Midbrain (tissue), 1 donor: ENCODE data around the gene CASP8AP2.
"Not testable (repeated sequence)": the region's sequence is repeated elsewhere in the genome, so short reads cannot be mapped to it uniquely, and the experiment has no call there.

ENCODE experiments used
- DNase-seq: peaks from one replicate; lab custom pipeline; 2025; lab: John Stamatoyannopoulos, UW

Gene CASP8AP2

GRCh38 chr6:89819336-89820130 is 10.1 kb upstream of the CASP8AP2 start, which contains the start of gene MDN1:
TSS of gene MDN1 (minus strand) at chr6:89819794. CDS start at chr6:89819607, 187 bp downstream.
- peak; percentile 92 for DNase-seq

DNA sequence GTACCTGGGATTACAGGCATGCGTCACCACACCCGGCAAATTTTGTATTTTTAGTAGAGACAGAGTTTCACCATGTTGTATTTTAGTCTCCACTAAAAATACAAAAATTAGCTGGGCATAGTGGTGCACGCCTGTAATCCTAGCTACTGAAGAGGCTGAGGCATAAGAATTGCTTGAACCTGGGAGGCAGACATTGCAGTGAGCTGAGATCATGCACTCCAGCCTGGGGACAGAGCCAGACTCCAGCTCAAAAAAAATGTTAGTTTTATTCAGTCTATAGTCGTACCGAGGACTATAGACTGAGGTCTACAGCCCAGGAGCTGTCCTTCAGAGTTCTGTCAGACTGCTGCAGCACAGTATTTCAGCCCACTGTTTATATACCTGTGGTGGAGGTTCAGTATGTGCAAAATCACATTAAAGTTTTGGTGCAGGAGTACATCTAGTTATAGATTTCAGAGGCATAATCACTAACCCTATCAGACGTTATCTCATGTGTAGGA is 3.6 kb upstream of the CASP8AP2 start:
- no peak for DNase-seq

GRCh38 chr6:89828475-89828987 is 1.1 kb upstream of the CASP8AP2 start:
- not testable (repeated sequence) for DNase-seq

DNA sequence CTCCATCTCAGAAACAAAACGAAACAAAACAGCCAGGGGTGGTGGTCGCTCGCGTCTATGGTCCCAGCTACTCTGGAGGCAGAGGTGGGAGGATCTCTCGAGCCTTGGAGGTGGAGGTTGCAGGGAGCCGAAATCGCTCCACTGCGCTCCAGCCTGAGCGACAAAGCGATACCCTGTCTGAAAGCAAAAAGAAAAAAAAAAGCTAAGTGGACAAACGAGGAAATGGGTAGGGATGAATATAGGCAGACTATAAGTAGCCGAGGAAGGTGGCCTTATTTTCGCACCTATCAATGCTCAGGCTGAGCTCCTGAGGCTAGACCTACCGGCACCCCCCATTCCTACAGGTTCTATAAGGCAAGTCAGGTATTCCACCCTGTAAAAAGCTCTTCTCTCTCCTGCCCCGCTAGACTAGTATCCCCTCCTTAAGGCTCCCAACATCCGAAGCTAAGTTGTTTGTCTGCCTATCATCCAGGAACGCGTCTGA is 650 bp upstream of the CASP8AP2 start:
- DNase-seq = no peak

DNA sequence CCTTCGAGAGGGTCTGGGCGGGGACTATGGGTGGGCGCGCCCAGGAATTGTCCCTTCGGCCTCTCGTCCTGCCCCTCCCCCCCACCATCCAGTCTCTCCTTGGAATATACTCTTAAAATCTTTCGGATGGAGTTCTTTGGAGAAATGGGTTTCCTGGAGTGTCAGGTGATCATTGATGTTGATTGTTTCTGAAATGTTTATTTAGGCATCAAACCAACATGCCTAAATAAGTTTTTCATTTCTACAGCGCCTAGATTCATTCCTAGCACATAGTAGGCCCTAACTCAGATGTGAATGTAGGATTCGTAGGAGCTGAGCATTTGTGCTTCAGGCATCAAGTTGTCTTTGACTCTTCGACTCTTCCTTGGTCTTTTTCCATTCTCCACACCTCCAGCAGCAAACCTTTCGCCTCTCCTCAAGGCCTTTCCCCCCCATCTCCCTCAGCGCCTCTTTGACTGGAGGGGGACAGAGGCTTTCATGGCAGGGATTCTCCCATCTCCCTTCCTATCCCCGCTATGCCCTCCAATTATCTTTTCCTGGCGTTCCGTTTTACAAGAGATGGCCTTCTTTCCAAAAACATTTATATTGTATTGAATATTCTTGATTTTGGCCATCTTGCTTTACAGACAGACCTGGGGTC is 610 bp downstream of the CASP8AP2 start:
- no peak for DNase-seq

DNA sequence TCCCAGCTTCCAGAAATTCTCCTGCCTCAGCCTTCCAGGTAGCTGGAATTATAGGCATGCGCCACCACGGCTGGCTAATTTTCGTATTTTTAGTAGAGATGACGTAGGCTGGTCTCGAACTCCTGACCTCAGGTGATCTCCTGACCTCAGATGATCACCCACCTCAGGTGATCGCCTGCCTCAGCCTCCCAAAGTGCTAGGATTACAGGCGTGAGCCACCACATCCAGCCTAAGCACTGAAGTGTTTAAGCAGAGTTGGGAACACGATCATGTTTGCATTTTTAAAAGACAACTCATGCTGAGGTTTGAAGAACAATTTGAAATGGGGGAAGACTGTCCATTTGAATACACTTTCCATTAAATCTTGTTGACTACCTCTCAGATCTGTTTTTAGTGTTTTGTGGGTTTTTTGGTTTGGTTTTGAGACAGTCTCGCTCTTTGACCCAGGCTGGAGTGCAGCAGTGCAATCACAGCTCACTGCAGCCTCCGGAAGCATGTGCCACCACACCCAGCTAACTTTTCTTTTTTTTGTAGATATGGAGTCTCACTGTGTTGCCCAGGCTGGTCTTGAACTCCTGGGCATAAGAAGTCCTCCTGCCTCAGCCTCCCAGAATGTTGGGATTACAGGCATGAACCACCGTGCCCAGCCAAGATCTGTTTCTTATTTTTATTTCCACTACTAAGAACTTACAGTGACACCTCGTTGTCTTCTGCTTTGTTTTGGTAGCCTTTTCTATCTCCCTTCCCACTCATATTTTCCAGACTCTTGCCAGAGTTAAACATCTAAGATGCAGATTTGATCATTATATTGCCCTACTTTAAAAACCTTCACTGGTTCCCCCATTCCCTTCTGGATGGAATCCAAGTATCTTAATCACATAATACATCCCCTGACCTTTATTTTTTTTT is 5.5 kb downstream of the CASP8AP2 start:
- DNase-seq = no peak

GRCh38 chr6:89836639-89837222 is 7.1 kb downstream of the CASP8AP2 start:
- no peak for DNase-seq

- DNase-seq = no peak
Observed at GRCh38 chr6:89840538-89840937, 10.9 kb downstream of the CASP8AP2 start.

DNA sequence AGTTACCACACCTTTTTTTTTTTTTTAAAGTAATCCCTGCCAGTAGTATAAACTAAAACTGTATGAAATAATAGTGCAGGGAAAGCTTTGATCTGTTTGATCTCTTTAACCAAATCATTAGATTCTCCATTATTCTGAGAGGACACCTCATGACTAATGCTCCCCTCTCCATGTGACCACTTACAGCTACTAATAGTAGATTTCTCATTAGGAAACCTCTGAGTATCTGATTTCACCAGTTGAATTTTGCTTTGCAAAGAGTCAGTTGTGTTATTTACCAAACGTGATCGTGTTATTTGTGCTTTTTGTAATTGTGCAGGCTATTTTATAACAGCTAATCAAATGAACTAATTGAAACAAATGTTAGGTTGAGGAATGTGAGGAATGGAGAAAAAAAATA is 12.5 kb downstream of the CASP8AP2 start:
- no peak for DNase-seq

- DNase-seq = no peak
Observed at GRCh38 chr6:89843070-89843469, 13.4 kb downstream of the CASP8AP2 start.

DNA sequence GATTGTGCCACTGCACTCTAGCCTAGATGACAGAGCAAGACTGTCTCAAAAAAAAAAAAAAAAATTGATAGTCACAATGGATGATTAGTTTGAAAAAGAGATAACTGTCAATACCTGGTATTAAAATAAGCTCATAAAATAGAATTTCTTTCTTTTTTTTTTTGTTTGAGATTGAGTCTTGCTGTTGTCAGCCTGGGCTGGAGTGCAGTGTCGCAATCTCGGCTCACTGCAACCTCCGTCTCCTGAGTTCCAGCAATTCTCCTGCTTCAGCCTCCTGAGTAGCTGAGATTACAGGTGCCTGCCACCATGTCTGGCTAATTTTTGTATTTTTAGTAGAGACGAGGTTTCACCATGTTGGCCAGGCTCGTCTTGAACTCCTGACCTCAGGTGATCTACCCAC is 17.8 kb downstream of the CASP8AP2 start:
- not testable (repeated sequence) for DNase-seq

- no peak for DNase-seq
Observed at GRCh38 chr6:89853068-89853467, 23.4 kb downstream of the CASP8AP2 start.

- DNase-seq = no peak
Observed at GRCh38 chr6:89858041-89858440, 28.4 kb downstream of the CASP8AP2 start.

DNA sequence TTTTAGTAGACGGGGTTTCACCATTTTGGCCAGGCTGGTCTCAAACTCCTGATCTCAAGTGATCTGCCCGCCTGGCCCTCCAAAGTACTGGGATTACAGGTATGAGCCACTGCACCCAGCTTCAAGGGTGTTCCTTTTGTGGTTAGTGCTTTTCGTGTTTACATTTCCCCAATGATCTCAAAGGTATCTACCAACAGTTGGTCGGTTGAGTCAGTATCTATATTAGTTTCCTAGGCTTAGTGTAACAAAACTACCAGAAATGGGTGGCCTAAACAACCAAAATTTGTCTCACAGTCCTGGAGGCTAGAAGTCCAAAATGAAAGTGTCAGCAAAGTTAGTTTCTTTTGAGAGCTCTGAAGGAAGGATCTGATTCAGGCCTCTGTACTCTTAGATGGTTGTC is 30.1 kb downstream of the CASP8AP2 start:
- DNase-seq = no peak

DNA sequence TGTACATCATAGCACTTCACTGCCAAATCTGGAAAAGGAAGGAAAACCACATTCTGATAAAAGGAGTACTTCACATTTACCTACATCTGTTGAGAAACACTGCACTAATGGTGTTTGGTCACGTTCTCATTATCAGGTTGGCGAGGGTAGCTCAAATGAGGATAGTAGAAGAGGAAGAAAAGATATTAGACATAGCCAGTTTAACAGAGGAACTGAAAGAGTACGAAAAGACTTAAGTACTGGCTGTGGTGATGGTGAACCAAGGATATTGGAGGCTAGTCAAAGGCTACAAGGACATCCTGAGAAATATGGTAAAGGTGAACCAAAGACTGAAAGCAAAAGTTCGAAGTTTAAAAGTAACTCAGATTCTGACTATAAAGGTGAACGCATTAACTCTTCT is 32.6 kb downstream of the CASP8AP2 start:
- no peak for DNase-seq

GRCh38 chr6:89862698-89863097 is 33.0 kb downstream of the CASP8AP2 start:
- no peak for DNase-seq

GRCh38 chr6:89866024-89866678 is 36.5 kb downstream of the CASP8AP2 start:
- no peak for DNase-seq

GRCh38 chr6:89873721-89874120 is 44.0 kb downstream of the CASP8AP2 start:
- DNase-seq = no peak

GRCh38 chr6:89874438-89874837 is 44.8 kb downstream of the CASP8AP2 start:
- no peak for DNase-seq

DNA sequence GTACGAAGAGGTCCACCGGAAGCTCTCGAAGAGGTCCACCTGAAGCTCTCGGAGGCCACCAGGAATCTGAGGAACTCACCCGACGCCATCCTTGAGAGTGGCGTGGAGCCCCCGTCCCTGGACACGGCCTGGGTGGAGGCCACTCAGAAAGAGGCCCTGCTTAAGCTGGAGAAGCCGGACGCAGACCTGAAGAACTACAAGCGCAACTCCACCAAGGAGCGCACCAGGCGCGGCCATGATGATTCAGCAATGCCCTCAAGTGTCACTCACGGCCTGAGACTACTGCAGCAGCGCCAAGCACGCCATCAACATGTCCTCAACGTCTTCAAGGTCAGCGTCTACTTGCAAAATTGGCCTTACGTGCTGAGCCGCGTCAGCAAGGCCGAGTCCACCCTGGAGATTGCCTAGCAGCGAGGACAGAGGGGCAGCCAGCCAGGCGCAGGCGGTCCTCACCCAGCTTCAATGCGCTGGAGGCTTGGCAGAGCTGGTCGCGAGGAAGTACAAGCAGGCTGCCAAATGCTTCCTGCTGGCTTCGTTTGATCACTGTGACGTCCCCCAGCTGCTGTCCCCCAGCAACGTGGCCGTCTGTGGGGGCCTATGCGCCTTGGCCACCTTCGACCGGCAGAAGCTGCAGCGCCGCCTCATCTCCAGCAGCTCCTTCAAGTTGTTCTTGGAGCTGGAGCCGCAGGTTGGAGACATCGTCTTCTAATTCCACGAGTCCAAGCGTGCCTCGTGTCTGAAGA is 56.9 kb downstream of the CASP8AP2 start:
- no peak for DNase-seq
